Naive B cell (primary cell): ENCODE measurements around the gene TWIST2. TPM values are rescaled to one million over a fixed set of nuclear protein-coding genes. Genes with fewer than 3 reads are reported as not detected.

ENCODE experiments used
- ATAC-seq, 2 donors: fragments of 150-1000 bp; cut with Tn5 transposase; 2 replicates each; pipeline ENCODE4 v1.10.0; 2021; ENCODE audit warnings: low read depth in 2 of 2, mild to moderate bottlenecking in 2 of 2, moderate library complexity in 2 of 2
- DNase-seq: peaks from one replicate; pipeline ENCODE4 v3.0.0; 2022
- H3K27ac Mint-ChIP-seq, 6 donors: one replicate each; pipeline ENCODE4 v1.8.0; 2020 to 2022; ENCODE audit warnings: mild to moderate bottlenecking in 6 of 6, mixed read lengths in 6 of 6, moderate library complexity in 5 of 6, inconsistent platforms in 2 of 6
- H3K27me3 Mint-ChIP-seq, 3 donors: one replicate each; pipeline ENCODE4 v1.8.0; 2021 to 2022; ENCODE audit warnings: mixed read lengths in 3 of 3, mild to moderate bottlenecking in 1 of 3
- H3K36me3 Mint-ChIP-seq, 2 donors: one replicate each; pipeline ENCODE4 v1.8.0; 2020 to 2022; ENCODE audit warnings: mixed read lengths in 2 of 2, inconsistent platforms in 1 of 2, mild to moderate bottlenecking in 1 of 2
- H3K4me1 Mint-ChIP-seq, 3 donors: one replicate each; pipeline ENCODE4 v1.8.0; 2020 to 2022; ENCODE audit warnings: mixed read lengths in 3 of 3, inconsistent platforms in 1 of 3, mild to moderate bottlenecking in 1 of 3, moderate library complexity in 1 of 3
- H3K4me3 Mint-ChIP-seq, 8 donors: one replicate each; pipeline ENCODE4 v1.8.0; 2020 to 2022; ENCODE audit warnings: mild to moderate bottlenecking in 8 of 8, mixed read lengths in 8 of 8, moderate library complexity in 8 of 8, inconsistent platforms in 2 of 8
- H3K9me3 Mint-ChIP-seq, 7 donors: one replicate each; pipeline ENCODE4 v1.8.0; 2020 to 2022; ENCODE audit warnings: mixed read lengths in 7 of 7, mild to moderate bottlenecking in 5 of 7, inconsistent platforms in 2 of 7, moderate library complexity in 1 of 7
- polyA plus RNA-seq, 6 donors: library from polyadenylated mRNA; unstranded; fragments of 300-500 nt; fragmentation: Illumina TruSeq; gene quantifications; one replicate each; pipeline ENCODE4 v1.2.3, GENCODE V29; 2021; ENCODE audit warnings: low read depth in 6 of 6

Gene TWIST2
- polyA plus RNA-seq, 6 donors from 2014 or later: not detected

- H3K4me1 Mint-ChIP-seq: no peaks in the 10 kb centered on the region
- no peak for ATAC-seq
Observed at GRCh38 chr2:238845583-238846377, 2.1 kb upstream of the TWIST2 start.

GRCh38 chr2:238846378-238846627 is 1.6 kb upstream of the TWIST2 start:
- ATAC-seq: no peak
- Mint-ChIP-seq H3K27me3 (peaks cover 31 to 53% (median 45%) of the 10 kb centered on the region in 3 donors), H3K9me3 (no peaks in the 10 kb centered on the region), H3K27ac (no peak overlapping the region), H3K4me3 (peak overlapping the region in 1 of 8 donors; percentile 50), H3K36me3 (no peaks in the 10 kb centered on the region), H3K4me1 (no peaks in the 10 kb centered on the region)
- DNase-seq: no peak

More at GRCh38 chr2:238845583-238846377, 2.1 kb upstream of the TWIST2 start:
- Mint-ChIP-seq H3K27me3 (peaks cover 31 to 53% (median 40%) of the 10 kb centered on the region in 3 donors), H3K27ac (peak overlapping the region in 1 of 6 donors; percentile 60), H3K9me3 (no peaks in the 10 kb centered on the region), H3K36me3 (no peaks in the 10 kb centered on the region), H3K4me3 (peak overlapping the region in 2 of 8 donors; percentile 47 to 50)
- no peak for DNase-seq

- DNase-seq (no peak), ATAC-seq (no peak)
- Mint-ChIP-seq H3K4me1 (no peaks in the 10 kb centered on the region), H3K9me3 (no peaks in the 10 kb centered on the region), H3K27me3 (peaks cover 31 to 51% (median 50%) of the 10 kb centered on the region in 3 donors), H3K27ac (no peak overlapping the region), H3K4me3 (no peak overlapping the region), H3K36me3 (no peaks in the 10 kb centered on the region)
Observed at GRCh38 chr2:238846628-238847418, 1.1 kb upstream of the TWIST2 start.

GRCh38 chr2:238847419-238847801 is 475 bp upstream of the TWIST2 start:
- DNase-seq (no peak), ATAC-seq (no peak)
- H3K27ac Mint-ChIP-seq: no peak overlapping the region
- no peaks in the 10 kb centered on the region for H3K4me1 Mint-ChIP-seq
- peaks cover 34 to 52% (median 48%) of the 10 kb centered on the region in 3 donors for H3K27me3 Mint-ChIP-seq
- H3K36me3 Mint-ChIP-seq: no peaks in the 10 kb centered on the region
- H3K4me3 Mint-ChIP-seq: no peak overlapping the region
- no peaks in the 10 kb centered on the region for H3K9me3 Mint-ChIP-seq

- no peak for DNase-seq
- no peak overlapping the region for H3K4me3 Mint-ChIP-seq
- H3K27me3 Mint-ChIP-seq: peaks cover 36 to 46% (median 43%) of the 10 kb centered on the region in 3 donors
- H3K9me3 Mint-ChIP-seq: no peaks in the 10 kb centered on the region
- no peak overlapping the region for H3K27ac Mint-ChIP-seq
- no peaks in the 10 kb centered on the region for H3K36me3 Mint-ChIP-seq
- no peak for ATAC-seq
- no peaks in the 10 kb centered on the region for H3K4me1 Mint-ChIP-seq
Observed at GRCh38 chr2:238848691-238848975, 748 bp downstream of the TWIST2 start.

- Mint-ChIP-seq H3K27me3 (peaks cover 32 to 44% (median 43%) of the 10 kb centered on the region in 3 donors), H3K36me3 (no peaks in the 10 kb centered on the region), H3K27ac (no peak overlapping the region), H3K4me1 (no peaks in the 10 kb centered on the region), H3K9me3 (no peaks in the 10 kb centered on the region), H3K4me3 (no peak overlapping the region)
- DNase-seq (no peak), ATAC-seq (no peak)
Observed at GRCh38 chr2:238848976-238849853, 1.3 kb downstream of the TWIST2 start.

GRCh38 chr2:238850091-238850490 is 2.2 kb downstream of the TWIST2 start:
- DNase-seq (no peak), ATAC-seq (no peak)
- Mint-ChIP-seq H3K9me3 (peaks cover 0 to 1% (median 0%) of the 10 kb centered on the region in 7 donors), H3K27ac (no peak overlapping the region), H3K27me3 (peaks cover 26 to 40% (median 39%) of the 10 kb centered on the region in 3 donors), H3K4me3 (no peak overlapping the region), H3K36me3 (no peaks in the 10 kb centered on the region), H3K4me1 (no peaks in the 10 kb centered on the region)

- ATAC-seq: no peak
- Mint-ChIP-seq H3K9me3 (peaks cover 0 to 1% (median 0%) of the 10 kb centered on the region in 7 donors), H3K4me3 (no peak overlapping the region), H3K27ac (no peak overlapping the region), H3K27me3 (peaks cover 19 to 41% (median 30%) of the 10 kb centered on the region in 3 donors), H3K4me1 (no peaks in the 10 kb centered on the region), H3K36me3 (no peaks in the 10 kb centered on the region)
- DNase-seq: no peak
Observed at GRCh38 chr2:238851026-238851425, 3.1 kb downstream of the TWIST2 start.

GRCh38 chr2:238851761-238852160 is 3.9 kb downstream of the TWIST2 start:
- H3K27me3 Mint-ChIP-seq: peaks cover 17 to 38% (median 29%) of the 10 kb centered on the region in 3 donors
- ATAC-seq (no peak), DNase-seq (no peak)
- H3K4me1 Mint-ChIP-seq: no peaks in the 10 kb centered on the region
- no peak overlapping the region for H3K4me3 Mint-ChIP-seq
- H3K27ac Mint-ChIP-seq: no peak overlapping the region
- peaks cover 0 to 1% (median 0%) of the 10 kb centered on the region in 7 donors for H3K9me3 Mint-ChIP-seq
- no peaks in the 10 kb centered on the region for H3K36me3 Mint-ChIP-seq

- ATAC-seq: no peak
- Mint-ChIP-seq H3K4me1 (no peaks in the 10 kb centered on the region), H3K9me3 (peaks cover 0 to 3% (median 0%) of the 10 kb centered on the region in 7 donors), H3K36me3 (no peaks in the 10 kb centered on the region), H3K4me3 (no peak overlapping the region), H3K27ac (no peak overlapping the region), H3K27me3 (peaks cover 17 to 43% (median 29%) of the 10 kb centered on the region in 3 donors)
- no peak for DNase-seq
Observed at GRCh38 chr2:238852206-238852869, 4.5 kb downstream of the TWIST2 start.

GRCh38 chr2:238853218-238853617 is 5.3 kb downstream of the TWIST2 start:
- no peaks in the 10 kb centered on the region for H3K36me3 Mint-ChIP-seq
- H3K4me3 Mint-ChIP-seq: no peak overlapping the region
- no peak overlapping the region for H3K27ac Mint-ChIP-seq
- ATAC-seq (no peak), DNase-seq (no peak)
- peaks cover 17 to 43% (median 29%) of the 10 kb centered on the region in 3 donors for H3K27me3 Mint-ChIP-seq
- peaks cover 0 to 5% (median 0%) of the 10 kb centered on the region in 7 donors for H3K9me3 Mint-ChIP-seq
- H3K4me1 Mint-ChIP-seq: peaks cover 0 to 4% (median 0%) of the 10 kb centered on the region in 3 donors

GRCh38 chr2:238853721-238854120 is 5.8 kb downstream of the TWIST2 start:
- no peaks in the 10 kb centered on the region for H3K36me3 Mint-ChIP-seq
- DNase-seq (no peak), ATAC-seq (no peak)
- peaks cover 17 to 41% (median 29%) of the 10 kb centered on the region in 3 donors for H3K27me3 Mint-ChIP-seq
- no peak overlapping the region for H3K27ac Mint-ChIP-seq
- H3K4me3 Mint-ChIP-seq: no peak overlapping the region
- peaks cover 0 to 4% (median 0%) of the 10 kb centered on the region in 3 donors for H3K4me1 Mint-ChIP-seq
- peaks cover 0 to 5% (median 0%) of the 10 kb centered on the region in 7 donors for H3K9me3 Mint-ChIP-seq

GRCh38 chr2:238854246-238854645 is 6.4 kb downstream of the TWIST2 start:
- DNase-seq (no peak), ATAC-seq (no peak)
- H3K27ac Mint-ChIP-seq: no peak overlapping the region
- peaks cover 0 to 5% (median 0%) of the 10 kb centered on the region in 7 donors for H3K9me3 Mint-ChIP-seq
- peaks cover 17 to 37% (median 29%) of the 10 kb centered on the region in 3 donors for H3K27me3 Mint-ChIP-seq
- H3K4me1 Mint-ChIP-seq: peaks cover 0 to 4% (median 0%) of the 10 kb centered on the region in 3 donors
- no peak overlapping the region for H3K4me3 Mint-ChIP-seq
- no peaks in the 10 kb centered on the region for H3K36me3 Mint-ChIP-seq
